Measurements from ENCODE around the gene EEF1AKMT4.
"Not testable (repeated sequence)": the region's sequence is repeated elsewhere in the genome, so short reads cannot be mapped to it uniquely, and the experiment has no call there.

Gene EEF1AKMT4

DNA sequence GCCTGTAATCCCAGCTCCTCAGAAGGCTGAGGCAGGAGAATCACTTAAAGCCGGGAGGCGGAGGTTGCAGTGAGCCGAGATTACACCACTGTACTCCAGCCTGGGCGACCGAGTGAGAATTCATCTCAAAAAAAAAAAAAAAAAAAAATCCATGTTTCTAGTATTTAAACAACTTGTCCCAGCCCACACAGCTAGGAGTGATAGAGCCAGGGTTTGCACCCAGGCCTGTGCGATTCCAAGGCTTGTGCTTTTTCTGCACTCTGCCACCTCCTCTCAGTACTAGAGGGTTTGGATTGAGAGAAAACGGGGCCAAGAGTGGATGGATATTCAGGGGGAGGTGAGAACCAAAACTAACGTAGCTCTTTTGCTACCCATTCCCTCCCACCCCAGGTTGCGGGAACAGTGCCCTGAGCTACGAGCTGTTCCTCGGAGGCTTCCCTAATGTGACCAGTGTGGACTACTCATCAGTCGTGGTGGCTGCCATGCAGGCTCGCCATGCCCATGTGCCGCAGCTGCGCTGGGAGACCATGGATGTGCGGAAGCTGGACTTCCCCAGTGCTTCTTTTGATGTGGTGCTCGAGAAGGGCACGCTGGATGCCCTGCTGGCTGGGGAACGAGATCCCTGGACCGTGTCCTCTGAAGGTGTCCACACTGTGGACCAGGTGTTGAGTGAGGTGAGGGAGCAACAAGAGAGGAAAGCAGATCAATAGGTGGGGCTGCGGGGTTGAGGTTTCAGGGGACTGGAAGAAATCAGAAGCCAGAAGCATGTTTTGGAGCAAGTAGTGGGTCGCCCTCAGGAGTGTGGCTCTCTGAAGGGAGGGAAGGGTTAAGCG is 7.8 kb downstream of the EEF1AKMT4 start:
- no peak overlapping the region for H3K9ac ChIP-seq (ENCODE audit: low read length)
- H3K36me3 ChIP-seq (ENCODE audit: control insufficient read depth, insufficient read depth, low read length) = no peaks in the 10 kb centered on the region
- H3K27me3 ChIP-seq (ENCODE audit: control insufficient read depth, insufficient read depth, low read length) = peaks cover 24% of the 10 kb centered on the region
- H3K4me3 ChIP-seq (ENCODE audit: low read length) = no peak overlapping the region
- no peak overlapping the region for H3K27ac ChIP-seq (ENCODE audit: low read depth, low read length)
- H3K4me1 ChIP-seq (ENCODE audit: control insufficient read depth, insufficient read depth, low read length) = no peaks in the 10 kb centered on the region

DNA sequence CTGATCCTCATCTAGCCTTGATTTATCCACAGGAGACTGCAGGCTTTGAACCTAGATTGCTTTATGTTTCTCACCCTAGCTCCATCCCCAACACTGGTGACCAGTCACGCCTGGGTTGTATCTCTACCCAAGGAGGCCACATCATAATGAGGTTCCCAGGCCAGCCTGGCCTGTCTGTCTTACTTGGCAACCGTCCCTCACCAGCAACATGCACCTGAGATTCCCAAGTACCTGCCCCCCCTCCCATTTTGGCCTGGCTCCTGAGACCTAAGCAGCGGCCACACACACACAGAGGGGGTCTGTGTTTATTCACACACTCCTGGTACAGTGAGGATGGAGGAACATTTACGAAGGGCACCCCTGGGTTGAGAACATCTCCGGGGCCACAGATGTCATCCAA is 9.5 kb downstream of the EEF1AKMT4 start:
- no peak overlapping the region for H3K9ac ChIP-seq (ENCODE audit: low read length)
- H3K4me3 ChIP-seq (ENCODE audit: low read length) = no peak overlapping the region
- no peaks in the 10 kb centered on the region for H3K36me3 ChIP-seq (ENCODE audit: control insufficient read depth, insufficient read depth, low read length)
- no peaks in the 10 kb centered on the region for H3K4me1 ChIP-seq (ENCODE audit: control insufficient read depth, insufficient read depth, low read length)
- peaks cover 36% of the 10 kb centered on the region for H3K27me3 ChIP-seq (ENCODE audit: control insufficient read depth, insufficient read depth, low read length)
- no peak overlapping the region for H3K27ac ChIP-seq (ENCODE audit: low read depth, low read length)

DNA sequence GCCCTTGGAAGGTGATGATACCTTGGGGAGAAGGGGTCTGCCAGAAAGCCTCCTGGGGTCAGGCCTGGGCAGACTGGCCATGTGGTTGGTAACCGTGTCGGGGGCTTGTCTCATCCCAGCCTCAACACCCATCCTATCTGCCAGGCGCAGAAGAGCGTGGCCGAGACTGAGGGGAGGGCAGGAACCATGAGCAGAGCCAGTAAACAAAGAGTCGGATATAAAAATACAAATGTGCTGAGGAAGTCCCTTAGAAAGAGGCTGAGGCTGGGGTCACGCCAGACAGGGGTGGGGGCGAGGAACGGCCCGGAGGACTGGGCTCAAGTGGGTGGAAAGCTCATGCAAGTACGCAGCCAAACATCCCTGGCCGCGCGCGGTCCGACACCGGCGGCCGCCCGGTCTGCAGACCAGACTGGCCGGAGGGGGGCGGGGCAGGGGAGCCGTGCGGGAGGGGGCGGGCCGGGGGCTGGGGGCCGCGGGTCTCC is 10.0 kb downstream of the EEF1AKMT4 start:
- H3K9ac ChIP-seq (ENCODE audit: low read length) = no peak overlapping the region
- no peak overlapping the region for H3K27ac ChIP-seq (ENCODE audit: low read depth, low read length)
- no peaks in the 10 kb centered on the region for H3K36me3 ChIP-seq (ENCODE audit: control insufficient read depth, insufficient read depth, low read length)
- H3K4me3 ChIP-seq (ENCODE audit: low read length) = no peak overlapping the region
- peaks cover 36% of the 10 kb centered on the region for H3K27me3 ChIP-seq (ENCODE audit: control insufficient read depth, insufficient read depth, low read length)
- H3K4me1 ChIP-seq (ENCODE audit: control insufficient read depth, insufficient read depth, low read length) = no peaks in the 10 kb centered on the region

DNA sequence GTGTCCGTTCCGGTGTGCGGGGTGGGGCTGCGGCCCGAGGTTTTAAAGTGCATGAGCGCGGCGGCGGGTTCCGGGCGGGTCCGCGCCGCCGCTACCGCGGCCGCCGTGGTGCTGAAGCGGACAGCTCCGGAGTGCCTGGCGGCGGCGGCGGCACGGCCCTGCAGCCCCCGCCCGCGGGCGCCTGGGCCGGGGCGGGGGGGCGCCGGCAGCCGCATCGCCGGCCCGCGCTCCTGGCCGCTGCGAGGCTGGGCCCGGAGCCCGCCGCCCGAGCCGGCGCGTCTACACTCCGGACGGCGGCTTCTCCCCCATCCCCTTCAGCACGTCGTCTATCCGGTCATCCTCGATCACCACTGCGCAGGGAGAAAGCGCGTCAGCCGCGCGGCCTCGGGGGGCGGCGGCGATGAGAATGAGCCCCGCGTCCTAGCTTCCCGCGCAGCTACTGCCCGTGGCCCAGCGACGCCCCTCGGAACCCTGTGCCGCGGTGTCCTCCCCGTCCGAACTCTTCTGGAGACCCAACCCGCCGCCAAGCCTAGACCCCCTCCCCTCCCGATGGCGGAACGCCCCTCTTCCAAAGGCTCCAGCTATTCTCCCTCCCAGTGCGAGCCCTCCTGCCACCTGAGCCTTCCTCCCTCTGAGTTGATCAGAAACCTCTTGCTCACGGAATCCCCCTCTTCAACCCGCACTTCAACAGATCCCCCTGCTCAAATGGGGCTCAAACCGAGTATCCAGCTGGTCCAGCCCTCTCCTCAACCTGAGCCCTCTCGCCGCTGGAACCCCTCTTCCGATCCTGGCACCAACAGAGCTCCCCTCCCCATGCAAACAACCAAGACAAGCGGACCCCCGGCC is 10.6 kb downstream of the EEF1AKMT4 start:
- no peaks in the 10 kb centered on the region for H3K4me1 ChIP-seq (ENCODE audit: control insufficient read depth, insufficient read depth, low read length)
- H3K27me3 ChIP-seq (ENCODE audit: control insufficient read depth, insufficient read depth, low read length) = peaks cover 39% of the 10 kb centered on the region
- H3K27ac ChIP-seq (ENCODE audit: low read depth, low read length) = no peak overlapping the region
- no peaks in the 10 kb centered on the region for H3K36me3 ChIP-seq (ENCODE audit: control insufficient read depth, insufficient read depth, low read length)
- no peak overlapping the region for H3K9ac ChIP-seq (ENCODE audit: low read length)
- H3K4me3 ChIP-seq (ENCODE audit: low read length) = peak overlapping the region; percentile 10

DNA sequence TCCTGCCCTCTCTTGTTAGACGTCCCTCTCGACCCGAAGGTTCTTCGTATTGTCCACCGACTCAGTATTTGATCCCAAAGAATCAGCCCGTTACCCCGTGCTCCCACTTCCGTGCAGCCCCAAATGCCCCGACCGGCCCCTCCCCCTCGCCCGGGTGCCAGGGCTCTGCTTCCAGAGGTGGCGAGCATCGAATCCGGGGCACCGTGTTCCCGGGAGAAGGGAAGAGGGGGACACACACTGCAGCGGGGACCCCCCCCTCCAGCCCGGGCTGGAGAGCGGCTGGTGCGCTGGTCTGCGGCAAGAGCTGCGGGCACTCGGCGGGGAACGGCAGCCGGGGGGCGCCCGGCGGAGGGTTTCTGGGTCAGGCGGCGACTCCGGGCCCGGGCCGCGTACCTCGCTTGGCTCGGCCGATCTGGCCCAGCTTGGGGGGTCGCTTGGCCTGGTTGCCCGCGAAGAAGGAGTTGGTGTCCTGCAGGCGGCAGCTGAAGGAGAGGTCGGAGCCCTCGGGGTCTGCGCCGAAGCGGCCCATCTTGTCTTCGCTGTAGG is 11.3 kb downstream of the EEF1AKMT4 start:
- no peak overlapping the region for H3K9ac ChIP-seq (ENCODE audit: low read length)
- peaks cover 39% of the 10 kb centered on the region for H3K27me3 ChIP-seq (ENCODE audit: control insufficient read depth, insufficient read depth, low read length)

DNA sequence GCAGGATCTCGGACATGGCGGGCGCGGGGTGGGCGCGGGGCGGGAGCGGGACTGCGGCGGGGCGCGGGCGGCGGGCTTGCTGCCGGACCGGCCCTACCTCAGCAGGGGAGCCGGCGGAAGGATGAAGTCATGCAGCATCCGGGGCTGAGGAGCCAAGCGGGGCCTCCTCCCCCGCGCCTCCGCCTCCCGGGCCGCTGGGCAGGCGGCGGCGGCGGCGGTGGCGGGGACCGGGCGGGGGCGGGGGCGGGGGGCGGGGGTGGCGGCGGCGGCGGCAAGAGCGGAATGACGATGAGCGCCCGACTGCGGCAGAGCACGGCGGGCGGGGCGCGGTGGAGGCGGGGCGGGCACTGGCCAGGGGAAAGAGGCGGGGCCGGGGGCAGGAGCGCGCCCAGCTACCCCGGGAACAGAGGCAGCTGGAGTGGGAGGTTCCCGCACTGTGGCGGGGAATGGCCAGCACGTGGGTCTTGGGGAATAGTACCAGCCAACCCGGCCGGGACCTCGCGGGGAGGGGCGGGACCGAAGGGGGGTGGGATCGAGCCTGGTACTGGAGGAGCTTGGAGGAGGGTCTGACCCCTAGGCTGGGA is 11.9 kb downstream of the EEF1AKMT4 start, which contains the start of gene CAMK2N2:
Gene CAMK2N2, minus strand, starts transcription at position 284 of the 584 bp plus-strand sequence. Its CDS starts 268 bp downstream, at position 16.
- peak within 1 kb of the TSS; percentile 56 for H3K4me3 ChIP-seq (ENCODE audit: low read length)
- H3K27ac ChIP-seq (ENCODE audit: low read depth, low read length) = no peak within 1 kb of the TSS
- H3K4me1 ChIP-seq (ENCODE audit: control insufficient read depth, insufficient read depth, low read length) = no peaks in the 10 kb centered on the region
- H3K9ac ChIP-seq (ENCODE audit: low read length) = no peak within 1 kb of the TSS
- no peaks in the 10 kb centered on the region for H3K36me3 ChIP-seq (ENCODE audit: control insufficient read depth, insufficient read depth, low read length)
- H3K27me3 ChIP-seq (ENCODE audit: control insufficient read depth, insufficient read depth, low read length) = peaks cover 39% of the 10 kb centered on the region

More for the DNA sequence above, 11.3 kb downstream of the EEF1AKMT4 start:
- H3K27ac ChIP-seq (ENCODE audit: low read depth, low read length) = no peak overlapping the region
- peak overlapping the region; percentile 44 for H3K4me3 ChIP-seq (ENCODE audit: low read length)
- H3K36me3 ChIP-seq (ENCODE audit: control insufficient read depth, insufficient read depth, low read length) = no peaks in the 10 kb centered on the region
- no peaks in the 10 kb centered on the region for H3K4me1 ChIP-seq (ENCODE audit: control insufficient read depth, insufficient read depth, low read length)

DNA sequence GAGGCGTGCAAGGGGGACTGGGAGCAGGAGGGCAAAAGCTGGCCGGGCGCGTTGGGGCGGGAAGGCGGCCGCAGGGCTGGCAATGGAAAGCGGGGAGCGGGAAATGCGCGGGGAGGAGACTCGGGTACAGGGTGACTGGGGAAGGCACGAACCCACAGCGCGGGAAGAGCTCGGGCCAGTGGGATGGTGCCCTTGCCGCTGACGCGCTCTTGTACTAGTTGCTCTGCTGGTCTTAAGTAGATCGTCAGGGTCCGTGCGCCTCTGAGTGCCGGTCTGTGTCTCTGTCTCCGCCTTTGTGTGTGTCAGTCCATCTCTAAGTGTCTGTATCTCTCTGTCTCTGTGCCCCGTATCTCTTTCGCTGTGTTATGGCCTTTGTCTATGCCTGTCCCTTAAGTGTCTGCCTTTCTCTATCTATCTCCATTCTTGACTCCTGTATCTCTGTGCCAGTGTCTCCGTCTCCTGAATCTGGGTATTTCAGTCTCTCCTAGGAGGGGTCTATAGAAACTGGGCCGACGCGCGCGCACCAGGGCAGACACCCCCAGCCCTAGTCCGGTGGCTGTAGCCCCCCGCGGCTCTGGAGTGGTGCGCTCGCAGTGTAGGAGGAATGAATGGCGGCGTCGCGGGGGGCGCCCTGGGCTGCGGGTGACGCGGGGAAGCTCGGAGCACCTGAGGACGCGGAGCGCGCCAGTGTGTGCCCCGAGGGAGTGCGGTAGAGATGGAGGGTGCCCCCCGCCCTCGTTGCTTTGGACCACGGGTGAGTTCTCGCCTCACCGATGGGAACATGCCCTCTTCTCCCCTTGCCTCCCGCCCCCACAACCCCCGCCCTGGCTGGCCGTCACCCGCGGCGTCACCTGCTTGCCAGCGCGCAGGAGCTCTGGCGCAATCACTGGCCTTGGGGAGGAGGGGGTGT is 12.6 kb downstream of the EEF1AKMT4 start:
- Histone ChIP-seq H3K36me3 (ENCODE audit: control insufficient read depth, insufficient read depth, low read length) (no peaks in the 10 kb centered on the region), H3K27ac (ENCODE audit: low read depth, low read length) (no peak overlapping the region), H3K27me3 (ENCODE audit: control insufficient read depth, insufficient read depth, low read length) (peaks cover 39% of the 10 kb centered on the region), H3K9ac (ENCODE audit: low read length) (no peak overlapping the region), H3K4me1 (ENCODE audit: control insufficient read depth, insufficient read depth, low read length) (no peaks in the 10 kb centered on the region), H3K4me3 (ENCODE audit: low read length) (peak overlapping the region; percentile 56)

DNA sequence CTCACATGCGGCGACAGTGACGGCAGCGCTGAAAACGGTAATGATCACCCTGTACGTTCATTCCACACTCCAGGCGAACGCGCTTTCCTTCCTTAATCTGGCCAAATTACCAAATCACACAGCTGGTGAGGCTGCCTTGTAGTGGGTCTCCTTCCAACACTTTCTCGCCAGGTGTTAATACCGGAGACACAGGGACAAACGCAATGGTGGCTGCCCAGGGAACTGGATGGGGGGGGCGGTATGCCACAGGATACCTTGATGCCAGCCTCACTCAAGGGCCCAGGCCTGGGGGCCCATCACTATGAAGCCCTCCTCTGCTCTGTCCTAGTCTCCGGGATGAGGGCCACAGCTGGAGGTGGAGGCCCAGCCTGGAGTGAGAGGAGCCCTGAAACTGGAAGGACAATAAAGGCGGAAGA is 13.3 kb downstream of the EEF1AKMT4 start:
- H3K4me1 ChIP-seq (ENCODE audit: control insufficient read depth, insufficient read depth, low read length) = no peaks in the 10 kb centered on the region
- H3K9ac ChIP-seq (ENCODE audit: low read length) = no peak overlapping the region
- H3K27me3 ChIP-seq (ENCODE audit: control insufficient read depth, insufficient read depth, low read length) = peaks cover 39% of the 10 kb centered on the region
- no peaks in the 10 kb centered on the region for H3K36me3 ChIP-seq (ENCODE audit: control insufficient read depth, insufficient read depth, low read length)
- no peak overlapping the region for H3K4me3 ChIP-seq (ENCODE audit: low read length)
- no peak overlapping the region for H3K27ac ChIP-seq (ENCODE audit: low read depth, low read length)

DNA sequence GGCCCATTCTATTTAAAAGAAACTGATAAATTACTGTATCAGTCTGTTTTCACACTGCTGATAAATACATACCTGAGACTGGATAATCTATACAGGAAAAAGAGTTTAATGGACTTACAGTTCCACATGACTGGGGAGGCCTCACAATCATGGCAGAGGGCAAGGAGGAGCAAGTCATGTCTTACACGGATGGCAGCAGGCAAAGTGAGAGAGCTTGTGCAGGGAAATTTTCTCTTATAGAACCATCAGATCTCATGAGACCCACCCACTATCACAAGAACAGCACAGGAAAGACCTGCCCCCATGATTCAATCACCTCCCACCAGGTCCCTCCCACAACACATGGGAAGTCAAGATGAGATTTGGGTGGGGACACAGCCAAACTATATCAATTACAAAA is 17.8 kb downstream of the EEF1AKMT4 start:
- not testable (repeated sequence) for H3K9ac ChIP-seq (ENCODE audit: low read length); H3K36me3 ChIP-seq (ENCODE audit: control insufficient read depth, insufficient read depth, low read length); H3K4me1 ChIP-seq (ENCODE audit: control insufficient read depth, insufficient read depth, low read length); H3K27ac ChIP-seq (ENCODE audit: low read depth, low read length); H3K4me3 ChIP-seq (ENCODE audit: low read length)
- H3K27me3 ChIP-seq (ENCODE audit: control insufficient read depth, insufficient read depth, low read length) = peaks cover 15% of the 10 kb centered on the region

DNA sequence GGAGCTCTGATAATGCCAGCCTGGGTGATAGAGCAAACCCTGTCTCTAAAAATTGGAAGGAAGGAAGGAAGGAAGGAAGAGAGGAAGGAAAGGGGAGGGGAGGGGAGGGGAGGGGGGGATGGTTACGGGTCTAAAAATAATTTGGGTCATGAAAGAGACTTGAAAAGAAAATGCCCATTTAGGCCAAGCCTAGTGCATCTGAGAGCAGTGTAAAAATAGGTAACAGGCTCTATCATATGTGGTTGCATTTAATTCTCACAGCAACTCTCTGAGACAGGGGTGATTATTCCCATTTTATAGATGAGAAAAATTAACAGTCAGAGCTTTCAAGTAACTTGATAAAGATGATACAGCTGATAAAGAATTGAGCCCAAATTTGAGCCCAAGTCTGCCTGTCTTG is 22.8 kb downstream of the EEF1AKMT4 start:
- H3K4me1 ChIP-seq (ENCODE audit: control insufficient read depth, insufficient read depth, low read length) = no peaks in the 10 kb centered on the region
- no peak overlapping the region for H3K27ac ChIP-seq (ENCODE audit: low read depth, low read length)
- no peak overlapping the region for H3K9ac ChIP-seq (ENCODE audit: low read length)
- no peak overlapping the region for H3K4me3 ChIP-seq (ENCODE audit: low read length)
- H3K27me3 ChIP-seq (ENCODE audit: control insufficient read depth, insufficient read depth, low read length) = peaks cover 15% of the 10 kb centered on the region
- no peaks in the 10 kb centered on the region for H3K36me3 ChIP-seq (ENCODE audit: control insufficient read depth, insufficient read depth, low read length)

DNA sequence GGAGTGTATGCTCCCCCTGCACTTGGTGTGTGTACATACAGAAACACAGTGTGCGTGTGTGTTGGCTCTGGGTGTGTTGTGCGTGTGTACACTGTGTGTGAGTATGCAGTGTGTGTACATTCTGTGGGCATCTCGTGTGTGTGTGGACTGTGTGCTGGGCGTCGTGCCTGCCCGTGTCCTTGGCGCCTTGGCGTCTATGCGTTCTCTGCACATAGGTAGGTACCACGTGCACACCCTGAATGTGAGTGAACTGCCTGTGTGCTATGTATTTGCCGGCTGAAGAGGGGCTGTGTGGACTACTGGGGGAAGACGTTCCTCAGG is 25.9 kb downstream of the EEF1AKMT4 start:
- Histone ChIP-seq H3K27me3 (ENCODE audit: control insufficient read depth, insufficient read depth, low read length) (peaks cover 15% of the 10 kb centered on the region), H3K27ac (ENCODE audit: low read depth, low read length) (no peak overlapping the region)

More for the DNA sequence above, 25.9 kb downstream of the EEF1AKMT4 start:
- no peaks in the 10 kb centered on the region for H3K36me3 ChIP-seq (ENCODE audit: control insufficient read depth, insufficient read depth, low read length)
- no peaks in the 10 kb centered on the region for H3K4me1 ChIP-seq (ENCODE audit: control insufficient read depth, insufficient read depth, low read length)
- H3K4me3 ChIP-seq (ENCODE audit: low read length) = no peak overlapping the region
- H3K9ac ChIP-seq (ENCODE audit: low read length) = no peak overlapping the region
